ENCODE data around the gene HS3ST6.

- TF ChIP-seq GATA2 (IDR thresholded peaks at IDR 0.05; ENCODE audit: low read depth, low read length) = no peak
- no peak for TF ChIP-seq GATA3 (IDR thresholded peaks at IDR 0.05; ENCODE audit: low read depth, low read length)
Observed at GRCh38 chr16:1890708-1891050, 27.5 kb downstream of the HS3ST6 start.
